GM12874 (cell line): ENCODE data around the gene HOXB6.

Source experiments
- TF ChIP-seq, protein P1 (sequence below): IDR thresholded peaks from 2 replicates; pipeline ENCODE4 v1.5.1; 2011; ENCODE audit warnings: low read depth, mild to moderate bottlenecking, control low read depth, low read length, moderate library complexity; ENCODE audit not compliant: insufficient read depth

The HOXB6 gene

DNA sequence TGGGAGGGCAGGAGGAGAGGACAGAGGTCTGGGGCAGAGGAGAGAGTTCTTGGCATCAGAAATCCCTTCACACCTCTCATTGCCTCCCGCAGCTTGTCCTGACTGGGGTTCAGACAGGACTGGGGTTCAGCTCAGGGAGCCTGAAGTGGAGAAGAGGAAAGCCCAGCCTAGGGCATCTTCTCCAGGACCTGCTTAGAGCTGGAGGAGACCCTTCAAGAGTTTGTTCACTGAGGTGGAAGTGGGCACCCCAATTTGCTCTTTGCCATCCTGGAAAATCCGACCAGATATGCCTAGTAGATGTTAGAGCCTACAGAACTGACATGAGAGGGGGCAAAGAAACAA lies 16.7 kb downstream of the HOXB6 start:
- TF ChIP-seq, protein P1, sequence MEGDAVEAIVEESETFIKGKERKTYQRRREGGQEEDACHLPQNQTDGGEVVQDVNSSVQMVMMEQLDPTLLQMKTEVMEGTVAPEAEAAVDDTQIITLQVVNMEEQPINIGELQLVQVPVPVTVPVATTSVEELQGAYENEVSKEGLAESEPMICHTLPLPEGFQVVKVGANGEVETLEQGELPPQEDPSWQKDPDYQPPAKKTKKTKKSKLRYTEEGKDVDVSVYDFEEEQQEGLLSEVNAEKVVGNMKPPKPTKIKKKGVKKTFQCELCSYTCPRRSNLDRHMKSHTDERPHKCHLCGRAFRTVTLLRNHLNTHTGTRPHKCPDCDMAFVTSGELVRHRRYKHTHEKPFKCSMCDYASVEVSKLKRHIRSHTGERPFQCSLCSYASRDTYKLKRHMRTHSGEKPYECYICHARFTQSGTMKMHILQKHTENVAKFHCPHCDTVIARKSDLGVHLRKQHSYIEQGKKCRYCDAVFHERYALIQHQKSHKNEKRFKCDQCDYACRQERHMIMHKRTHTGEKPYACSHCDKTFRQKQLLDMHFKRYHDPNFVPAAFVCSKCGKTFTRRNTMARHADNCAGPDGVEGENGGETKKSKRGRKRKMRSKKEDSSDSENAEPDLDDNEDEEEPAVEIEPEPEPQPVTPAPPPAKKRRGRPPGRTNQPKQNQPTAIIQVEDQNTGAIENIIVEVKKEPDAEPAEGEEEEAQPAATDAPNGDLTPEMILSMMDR, result no peak

DNA sequence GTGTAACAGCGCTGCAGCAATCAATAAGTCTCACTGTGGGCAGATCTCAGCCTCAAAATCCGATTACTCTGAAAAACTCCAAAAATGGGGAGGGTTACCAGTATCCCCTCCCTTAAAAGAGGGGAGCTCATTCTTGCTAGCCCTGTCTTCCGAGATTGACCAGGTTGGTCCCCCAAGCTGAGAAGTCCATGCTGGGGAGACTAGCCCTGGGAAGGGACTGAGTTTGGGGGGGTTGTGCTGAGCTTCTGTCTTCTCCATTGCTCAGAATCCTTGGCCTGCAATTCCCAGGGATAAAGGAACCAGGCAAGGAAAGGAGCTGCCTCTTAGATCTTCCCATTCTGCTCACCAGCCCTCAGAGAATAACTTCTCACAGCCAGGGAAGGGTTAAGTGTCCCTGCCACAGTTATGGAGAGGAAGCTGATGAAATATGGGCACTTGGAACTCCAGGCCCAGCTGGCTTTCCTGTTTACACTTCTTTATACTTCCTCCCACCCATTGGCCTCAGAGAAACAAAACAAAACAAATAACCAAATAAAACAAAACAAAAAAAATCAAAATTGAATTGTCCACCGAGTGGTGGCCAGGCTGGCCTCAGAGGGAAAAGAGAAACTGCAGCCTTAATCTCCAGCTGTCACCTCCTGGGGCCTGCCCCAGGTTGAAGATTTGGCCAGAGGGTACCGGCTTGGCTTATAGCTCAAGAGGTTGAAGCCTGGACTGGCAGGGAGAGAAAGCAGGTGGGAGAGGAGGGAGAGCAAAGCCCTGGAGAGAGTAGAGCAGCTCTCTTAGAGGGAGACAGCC lies 17.3 kb downstream of the HOXB6 start:
- TF ChIP-seq, protein P1, result no peak

DNA sequence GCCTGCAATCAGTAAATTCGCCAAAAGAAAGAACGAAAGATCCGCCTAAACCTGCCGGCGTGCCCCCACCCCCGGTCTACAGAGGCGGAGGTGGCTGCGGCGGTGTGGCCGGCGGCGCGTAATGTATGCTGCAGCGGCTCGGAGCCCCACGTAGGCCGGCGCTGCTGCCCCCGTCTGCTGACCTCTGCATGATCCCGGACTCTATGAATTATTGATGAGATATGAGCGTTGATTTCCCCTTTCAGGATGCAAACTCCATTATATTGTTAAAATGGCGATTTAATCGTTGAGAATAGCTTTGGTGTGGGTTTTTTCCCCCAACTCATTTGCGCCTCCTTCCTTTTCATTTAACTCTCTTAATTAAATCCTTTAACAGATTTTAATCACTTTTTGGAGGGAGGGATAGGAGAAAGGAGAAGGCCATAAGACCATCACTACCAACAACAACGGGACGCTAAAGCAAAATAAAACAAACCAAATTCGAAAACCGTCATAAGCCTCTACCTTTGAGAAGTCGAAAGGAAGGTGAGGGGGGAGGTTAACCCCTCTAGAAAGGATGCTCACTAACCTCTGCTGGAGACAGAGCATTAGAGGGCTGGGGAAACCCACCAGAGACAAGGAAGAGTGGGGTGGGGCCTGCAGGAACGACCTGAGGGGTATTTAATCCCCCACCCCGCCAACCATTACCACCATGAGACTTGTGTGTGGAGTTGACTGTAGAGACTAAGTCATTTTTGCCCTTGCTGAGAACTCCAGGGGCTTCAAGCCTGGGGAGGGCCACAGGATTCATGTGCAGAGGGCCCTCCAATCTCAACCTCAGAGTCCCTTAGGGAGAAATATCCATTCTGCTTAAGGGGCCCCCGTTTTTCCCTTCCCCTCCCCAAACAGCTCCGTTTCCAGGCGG lies 18.2 kb downstream of the HOXB6 start:
- TF ChIP-seq, protein P1, result no peak

DNA sequence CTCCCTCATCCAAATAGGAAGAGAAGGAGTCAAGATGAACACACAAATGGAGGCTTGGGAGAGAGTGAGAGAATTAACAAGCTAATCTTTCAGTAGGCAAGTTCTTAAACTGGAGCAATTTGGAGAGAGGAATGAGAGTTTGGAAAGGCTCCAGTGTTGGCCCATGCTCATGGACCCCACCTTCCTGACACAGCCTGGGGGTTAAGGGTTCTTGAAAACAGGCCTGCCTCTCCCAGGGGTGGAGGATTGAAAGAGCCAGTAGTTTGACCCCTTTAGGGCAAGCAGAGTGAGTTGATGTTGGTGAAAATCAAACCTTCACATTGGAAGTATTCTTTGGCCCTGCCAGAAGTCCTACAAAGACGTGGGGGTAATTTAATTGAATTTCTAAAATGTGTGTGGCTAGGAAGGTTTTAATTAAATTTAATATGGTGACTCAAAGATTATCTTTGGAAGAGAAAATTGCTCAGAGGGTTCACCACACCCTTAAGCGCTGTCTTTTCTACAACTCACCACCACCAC lies 20.5 kb downstream of the HOXB6 start:
- TF ChIP-seq, protein P1, result no peak

DNA sequence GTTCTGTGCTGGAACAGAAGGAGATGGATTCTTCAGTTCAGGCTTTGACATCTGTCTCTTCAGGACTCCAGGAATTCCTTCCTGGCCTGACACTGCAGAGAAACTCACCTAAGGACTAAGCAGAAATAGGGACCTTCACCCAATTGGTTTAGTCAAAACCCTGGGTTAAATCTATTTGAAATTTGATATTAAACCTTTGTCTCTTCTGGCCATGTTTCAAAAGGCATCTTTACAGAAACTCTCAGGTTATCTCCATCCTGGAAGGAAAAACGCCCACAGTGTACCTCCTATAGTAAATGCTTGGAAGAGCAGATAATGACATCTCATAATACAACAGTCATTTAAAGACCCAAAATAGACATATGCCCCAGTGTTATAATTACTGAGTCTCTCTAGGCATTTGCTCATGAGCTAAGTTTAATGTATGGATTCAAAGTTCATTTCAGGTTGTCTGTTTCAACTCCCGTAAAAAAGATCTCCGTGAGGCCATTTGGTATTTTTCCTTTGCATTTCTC lies 21.0 kb downstream of the HOXB6 start:
- TF ChIP-seq, protein P1, result no peak

DNA sequence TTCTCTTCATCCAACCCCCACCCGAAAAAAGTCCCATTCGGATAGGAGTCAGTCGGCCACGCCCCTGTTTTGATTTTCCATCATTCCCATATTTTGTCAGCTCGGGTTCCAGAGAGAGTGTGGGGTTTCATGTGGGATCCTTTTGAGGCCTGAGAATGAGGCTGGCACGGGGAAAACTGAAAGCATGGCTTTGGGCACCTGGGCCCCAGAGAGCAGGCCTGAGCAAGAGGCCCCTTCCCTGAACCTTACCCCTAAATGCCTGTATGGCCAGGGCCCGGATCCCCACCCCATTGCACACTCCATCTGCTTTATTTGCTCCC lies 22.1 kb downstream of the HOXB6 start:
- TF ChIP-seq, protein P1, result no peak

DNA sequence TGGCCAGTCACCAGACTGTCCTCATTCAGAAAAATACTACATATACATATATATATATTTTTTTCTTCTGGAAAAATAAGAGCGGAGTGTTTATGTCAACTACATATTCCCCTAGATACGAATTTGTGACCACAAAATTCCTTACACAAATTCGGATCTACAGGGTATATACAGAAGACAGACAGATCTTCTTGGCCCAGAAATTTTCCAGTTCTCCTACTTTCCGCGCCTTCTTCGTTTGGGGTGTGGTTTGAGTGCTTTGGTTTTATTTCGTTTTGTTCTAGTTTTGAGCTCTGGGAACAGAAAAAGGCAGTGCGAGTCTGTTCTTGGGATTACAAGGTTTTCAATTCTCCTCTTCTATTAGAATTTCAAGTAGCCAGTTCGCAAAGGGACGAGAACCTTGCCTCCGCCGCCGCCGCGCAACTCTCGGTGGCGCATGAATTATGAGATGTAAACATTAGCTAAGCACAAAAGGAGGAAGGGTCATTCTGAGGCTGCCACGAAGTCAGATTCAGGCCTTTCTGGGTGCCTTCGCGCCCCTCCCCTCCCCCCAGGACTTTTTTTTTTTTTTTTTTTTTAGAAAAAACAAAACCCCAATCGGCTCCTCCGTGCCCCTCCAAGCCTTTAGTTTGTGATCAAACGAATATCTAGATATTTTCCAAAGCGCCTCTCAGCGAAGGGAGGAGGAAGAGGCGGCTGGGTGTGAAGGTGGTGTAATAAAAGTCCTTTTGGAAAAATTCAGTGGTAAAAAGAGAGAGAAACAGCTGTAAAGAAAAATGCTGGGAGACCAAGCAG lies 24.8 kb downstream of the HOXB6 start:
- TF ChIP-seq, protein P1, result no peak
